Natural killer cell (primary cell): ENCODE data around the gene MYO1F. TPM values are rescaled to one million over a fixed set of nuclear protein-coding genes. Genes with fewer than 3 reads are reported as not detected.
"Not testable (repeated sequence)": the region's sequence is repeated elsewhere in the genome, so short reads cannot be mapped to it uniquely, and the experiment has no call there.

ENCODE experiments used
- ATAC-seq, 3 donors: fragments of 150-1000 bp in 2 of 3; fragments of 200-7000 bp in 1 of 3; cut with Tn5 transposase; 1 replicate in 1 of 3; 2 replicates in 2 of 3; pipeline ENCODE4 v1.10.0; 2021; ENCODE audit warnings: mild to moderate bottlenecking in 2 of 3, moderate library complexity in 2 of 3
- DNase-seq, 2 donors: peaks; one replicate each; pipeline versions ENCODE4 v3.0.0 to v3.0.0-alpha.2; 2013 to 2021; ENCODE audit warnings: mixed read lengths in 1 of 2
- H3K27ac ChIP-seq: one replicate; pipeline ENCODE4 v1.5.1; 2013; ENCODE audit warnings: mild to moderate bottlenecking, low read length
- H3K27me3 ChIP-seq: one replicate; pipeline ENCODE4 v1.6.1; 2013; ENCODE audit warnings: low read length; ENCODE audit not compliant: control insufficient read depth, insufficient read depth
- H3K36me3 ChIP-seq: one replicate; pipeline ENCODE4 v1.6.1; 2013; ENCODE audit warnings: low read length; ENCODE audit not compliant: control insufficient read depth, insufficient read depth
- H3K4me1 ChIP-seq: one replicate; pipeline ENCODE4 v1.6.1; 2013; ENCODE audit warnings: low read length; ENCODE audit not compliant: control insufficient read depth, insufficient read depth
- H3K4me3 ChIP-seq: one replicate; pipeline ENCODE4 v1.5.1; 2013; ENCODE audit warnings: low read length
- H3K9me3 ChIP-seq: one replicate; pipeline ENCODE4 v1.6.1; 2013; ENCODE audit warnings: low read length; ENCODE audit not compliant: control insufficient read depth, insufficient read depth
- H3K27ac Mint-ChIP-seq, 2 donors: one replicate each; pipeline ENCODE4 v1.8.0; 2022; ENCODE audit warnings: mild to moderate bottlenecking in 2 of 2, mixed read lengths in 2 of 2, moderate library complexity in 1 of 2
- H3K27me3 Mint-ChIP-seq, 2 donors: one replicate each; pipeline ENCODE4 v1.8.0; 2022; ENCODE audit warnings: low read depth in 2 of 2, mixed read lengths in 2 of 2
- H3K36me3 Mint-ChIP-seq: one replicate; pipeline ENCODE4 v1.8.0; 2022; ENCODE audit warnings: mixed read lengths
- H3K4me1 Mint-ChIP-seq, 2 donors: one replicate each; pipeline ENCODE4 v1.8.0; 2022; ENCODE audit warnings: mixed read lengths in 2 of 2
- H3K4me3 Mint-ChIP-seq: one replicate; pipeline ENCODE4 v1.8.0; 2022; ENCODE audit warnings: mild to moderate bottlenecking, moderate library complexity, mixed read lengths
- H3K9me3 Mint-ChIP-seq, 2 donors: one replicate each; pipeline ENCODE4 v1.8.0; 2022; ENCODE audit warnings: mixed read lengths in 2 of 2
- WGBS: methylation state at CpG from one replicate; pipeline ENCODE4 v1.1.7; 2013; ENCODE audit warnings: missing lambda C conversion rate; ENCODE audit not compliant: insufficient coverage; 5-methylcytosine and 5-hydroxymethylcytosine counted together
- intact Hi-C: fragments of 100-400 bp; cut with micrococcal nuclease; formaldehyde crosslinking; loops from one replicate; pipeline ENCODE4 v1.14.2; 2022
- total RNA-seq, 4 donors: library from RNA; stranded (reverse); fragments of 120-200 nt in 1 of 4; gene quantifications; one replicate each; pipeline versions ENCODE4 v1.2.3 to v1.2.4, GENCODE V29; 2013 to 2022
- TF ChIP-seq, protein P1 (sequence below): fragments of 200-600 bp; IDR thresholded peaks from one replicate; pipeline ENCODE4 v1.8.0; 2022; ENCODE audit warnings: antibody characterized with exemption

The MYO1F gene
- total RNA-seq, 3 donors from 2014 or later (not counting 1 experiment from before 2014, with no cell fraction given): 971 to 1,223 (median 1,014) TPM

DNA sequence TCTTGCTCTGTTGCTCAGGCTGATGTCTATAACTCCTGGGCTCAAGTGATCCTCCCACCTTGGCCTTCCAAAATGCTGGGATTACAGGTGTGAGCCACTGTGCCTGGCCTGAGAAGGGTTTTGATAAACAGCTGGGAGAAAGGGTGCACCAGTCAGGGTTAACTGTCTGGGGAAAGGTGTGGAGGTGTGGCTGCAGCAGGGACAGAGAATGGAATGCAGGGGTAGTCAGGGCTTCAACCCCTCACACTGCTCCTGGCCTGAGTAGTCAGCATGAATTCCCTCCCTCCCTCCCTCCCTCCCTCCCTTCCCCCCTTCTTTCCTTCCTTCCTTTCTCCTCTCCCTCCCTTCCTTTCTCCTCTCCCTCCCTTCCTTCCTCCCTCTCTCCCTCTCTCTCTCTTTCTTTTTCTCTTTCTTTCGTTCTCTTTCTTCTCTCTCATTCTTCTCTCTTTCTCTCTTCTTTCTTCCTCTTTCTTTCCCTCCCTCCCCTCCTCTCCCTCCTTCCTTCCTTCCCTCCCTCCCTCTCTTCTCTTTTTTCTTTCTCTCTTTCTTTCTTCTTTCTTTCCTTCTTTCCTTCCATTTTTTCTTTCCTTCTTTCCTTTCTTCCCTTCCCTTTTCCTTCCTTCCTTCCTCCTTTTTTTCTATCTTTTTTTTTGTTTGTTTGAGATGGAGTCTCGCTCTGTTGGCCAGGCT is 16.0 kb downstream of the MYO1F start:
- Histone ChIP-seq H3K9me3 (no peaks in the 10 kb centered on the region), H3K4me3 (no peak overlapping the region), H3K36me3 (peaks cover 11% of the 10 kb centered on the region), H3K4me1 (peaks cover 94% of the 10 kb centered on the region), H3K27me3 (no peaks in the 10 kb centered on the region), H3K27ac (no peak overlapping the region)
- Mint-ChIP-seq H3K27ac (peak overlapping the region; percentile 92 to 99), H3K4me3 (peak overlapping the region; percentile 45), H3K36me3 (no peaks in the 10 kb centered on the region), H3K9me3 (no peaks in the 10 kb centered on the region), H3K27me3 (no peaks in the 10 kb centered on the region), H3K4me1 (peaks cover 58 to 84% of the 10 kb centered on the region in 2 donors)
- TF ChIP-seq, protein P1, sequence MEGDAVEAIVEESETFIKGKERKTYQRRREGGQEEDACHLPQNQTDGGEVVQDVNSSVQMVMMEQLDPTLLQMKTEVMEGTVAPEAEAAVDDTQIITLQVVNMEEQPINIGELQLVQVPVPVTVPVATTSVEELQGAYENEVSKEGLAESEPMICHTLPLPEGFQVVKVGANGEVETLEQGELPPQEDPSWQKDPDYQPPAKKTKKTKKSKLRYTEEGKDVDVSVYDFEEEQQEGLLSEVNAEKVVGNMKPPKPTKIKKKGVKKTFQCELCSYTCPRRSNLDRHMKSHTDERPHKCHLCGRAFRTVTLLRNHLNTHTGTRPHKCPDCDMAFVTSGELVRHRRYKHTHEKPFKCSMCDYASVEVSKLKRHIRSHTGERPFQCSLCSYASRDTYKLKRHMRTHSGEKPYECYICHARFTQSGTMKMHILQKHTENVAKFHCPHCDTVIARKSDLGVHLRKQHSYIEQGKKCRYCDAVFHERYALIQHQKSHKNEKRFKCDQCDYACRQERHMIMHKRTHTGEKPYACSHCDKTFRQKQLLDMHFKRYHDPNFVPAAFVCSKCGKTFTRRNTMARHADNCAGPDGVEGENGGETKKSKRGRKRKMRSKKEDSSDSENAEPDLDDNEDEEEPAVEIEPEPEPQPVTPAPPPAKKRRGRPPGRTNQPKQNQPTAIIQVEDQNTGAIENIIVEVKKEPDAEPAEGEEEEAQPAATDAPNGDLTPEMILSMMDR: no peak
- intact Hi-C loops: no loop called here
- DNase-seq (no peak), ATAC-seq (peak in 2 of 3 donors; percentile 9)
- 69% methylated on average over 2 of the region's 2 CpGs for WGBS

DNA sequence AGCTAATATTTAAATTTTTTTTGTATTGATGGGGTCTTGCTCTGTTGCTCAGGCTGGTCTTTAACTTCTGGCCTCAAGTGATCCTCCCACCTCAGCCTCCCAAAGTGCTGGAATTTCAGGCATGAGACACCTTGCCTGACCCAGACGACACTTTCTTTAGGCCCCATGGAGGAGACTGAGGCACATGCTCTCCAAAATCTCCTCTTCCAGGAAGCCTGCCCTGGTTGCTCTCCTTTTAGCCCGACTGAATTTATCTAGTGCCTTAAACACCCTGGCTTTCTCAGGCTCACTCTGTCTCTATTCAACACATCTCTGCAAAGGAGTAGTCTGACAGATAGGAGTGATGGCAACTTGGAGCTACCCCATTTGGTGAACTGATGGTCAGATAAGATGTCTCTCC is 18.9 kb downstream of the MYO1F start:
- intact Hi-C loops: no loop called here
- peak overlapping the region; percentile 71 for H3K4me3 Mint-ChIP-seq
- peaks cover 72% of the 10 kb centered on the region for H3K4me1 ChIP-seq
- H3K27ac Mint-ChIP-seq: peak overlapping the region; percentile 89 to 92
- no peaks in the 10 kb centered on the region for H3K27me3 ChIP-seq
- ATAC-seq: no peak
- H3K27ac ChIP-seq: peak overlapping the region; percentile 12
- no peaks in the 10 kb centered on the region for H3K9me3 Mint-ChIP-seq
- no peaks in the 10 kb centered on the region for H3K27me3 Mint-ChIP-seq
- H3K36me3 ChIP-seq: peaks cover 27% of the 10 kb centered on the region
- no peaks in the 10 kb centered on the region for H3K9me3 ChIP-seq
- 78% methylated on average over 2 of the region's 2 CpGs for WGBS
- H3K4me3 ChIP-seq: no peak overlapping the region
- TF ChIP-seq, protein P1: no peak
- H3K36me3 Mint-ChIP-seq: peaks cover 7% of the 10 kb centered on the region
- peaks cover 52 to 78% of the 10 kb centered on the region in 2 donors for H3K4me1 Mint-ChIP-seq
- no peak for DNase-seq

DNA sequence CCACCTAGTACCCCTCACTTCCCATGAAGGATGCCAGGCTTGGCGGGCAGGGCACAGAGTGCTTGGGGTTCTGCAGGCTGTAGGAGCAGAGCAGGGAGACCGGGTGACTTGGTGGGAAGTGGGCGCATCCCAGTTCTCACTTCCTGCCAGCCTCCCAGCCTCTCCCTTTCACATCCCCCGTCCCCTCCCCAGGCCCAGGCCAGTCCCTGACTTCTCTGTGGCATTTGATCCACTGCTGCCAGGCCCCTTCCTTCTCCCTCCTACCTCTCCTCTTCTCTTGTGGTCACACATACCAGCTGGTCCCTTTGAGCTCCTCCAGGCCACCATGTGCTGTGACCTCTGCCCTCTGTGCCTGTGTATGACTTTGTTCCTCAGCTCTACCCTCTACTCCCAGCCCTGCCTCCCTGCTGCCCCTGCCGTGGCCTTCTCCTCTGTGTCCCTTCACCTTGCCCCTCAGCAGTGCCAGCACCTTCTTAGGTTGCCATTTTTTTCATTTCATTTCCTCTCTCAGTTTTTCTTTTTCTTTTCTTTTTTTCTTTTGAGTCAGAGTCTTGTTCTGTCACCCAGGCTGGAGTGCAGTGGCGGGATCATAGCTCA is 19.5 kb downstream of the MYO1F start:
- Mint-ChIP-seq H3K9me3 (no peaks in the 10 kb centered on the region), H3K4me3 (peak overlapping the region; percentile 71), H3K4me1 (peaks cover 50 to 78% of the 10 kb centered on the region in 2 donors), H3K36me3 (peaks cover 12% of the 10 kb centered on the region), H3K27ac (peak overlapping the region; percentile 89 to 92), H3K27me3 (no peaks in the 10 kb centered on the region)
- peaks cover 33% of the 10 kb centered on the region for H3K36me3 ChIP-seq
- 64% methylated on average over 6 of the region's 6 CpGs for WGBS
- intact Hi-C loops: no loop called here
- DNase-seq: no peak
- H3K27ac ChIP-seq: peak overlapping the region; percentile 34
- TF ChIP-seq, protein P1: no peak
- no peaks in the 10 kb centered on the region for H3K9me3 ChIP-seq
- H3K4me1 ChIP-seq: peaks cover 67% of the 10 kb centered on the region
- peak in 2 of 3 donors; percentile 20 to 27 for ATAC-seq
- H3K27me3 ChIP-seq: no peaks in the 10 kb centered on the region
- no peak overlapping the region for H3K4me3 ChIP-seq

DNA sequence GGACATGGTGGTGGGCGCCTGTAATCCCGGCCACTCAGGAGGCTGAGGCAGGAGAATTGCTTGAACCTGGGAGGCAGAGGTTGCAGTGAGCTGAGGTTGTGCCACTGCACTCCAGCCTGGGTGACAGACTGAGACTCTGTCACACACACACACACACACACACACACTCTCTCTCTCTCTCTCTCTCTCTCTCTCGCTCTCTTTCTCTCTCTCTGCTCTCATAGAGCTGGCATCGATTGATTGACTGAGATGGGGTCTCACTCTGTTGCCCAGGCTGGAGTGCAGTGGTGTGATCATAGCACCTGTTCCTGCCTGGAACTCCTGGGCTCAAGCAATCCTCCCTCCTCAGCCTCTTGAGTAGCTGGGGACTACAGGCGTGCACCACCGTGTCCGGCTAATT is 23.5 kb downstream of the MYO1F start:
- H3K4me3 Mint-ChIP-seq: peak overlapping the region; percentile 28
- WGBS: 97% methylated on average over 7 of the region's 7 CpGs
- ATAC-seq, intact Hi-C loops, H3K27me3 Mint-ChIP-seq, H3K9me3 Mint-ChIP-seq, H3K27me3 ChIP-seq, H3K27ac ChIP-seq, DNase-seq, H3K9me3 ChIP-seq, H3K4me3 ChIP-seq: not testable (repeated sequence)
- H3K36me3 ChIP-seq: peaks cover 68% of the 10 kb centered on the region
- H3K36me3 Mint-ChIP-seq: peaks cover 21% of the 10 kb centered on the region
- H3K27ac Mint-ChIP-seq: peak overlapping the region; percentile 69 to 81
- peaks cover 34 to 54% of the 10 kb centered on the region in 2 donors for H3K4me1 Mint-ChIP-seq
- H3K4me1 ChIP-seq: peaks cover 36% of the 10 kb centered on the region
